Right atrium auricular region (tissue), 2 donors: Measurements from ENCODE around the gene RAD51B. TPM values are rescaled to one million over a fixed set of nuclear protein-coding genes. Genes with fewer than 3 reads are reported as not detected.

Experiments
- DNase-seq: peaks from one replicate; pipeline ENCODE4 v3.0.0-alpha.2; 2019; ENCODE audit warnings: low spot score
- H3K27ac ChIP-seq, 2 donors: fragments of 200-600 bp; sonication (generic); 1 replicate in 1 of 2; 2 replicates in 1 of 2; pipeline ENCODE4 v1.5.1; 2016 to 2019
- H3K27me3 ChIP-seq, 2 donors: fragments of 200-600 bp; sonication (generic); one replicate each; pipeline versions ENCODE4 v1.5.1 to v1.6.0; 2017 to 2019
- H3K36me3 ChIP-seq: fragments of 200-600 bp; sonication (generic); one replicate; pipeline ENCODE4 v1.5.1; 2016
- H3K4me1 ChIP-seq, 2 donors: fragments of 200-600 bp; sonication (generic); one replicate each; pipeline versions ENCODE4 v1.5.1 to v1.6.0; 2017 to 2019
- H3K4me3 ChIP-seq, 2 donors: fragments of 200-600 bp; sonication (generic); 1 replicate in 1 of 2; 2 replicates in 1 of 2; pipeline ENCODE4 v1.5.1; 2017 to 2019; ENCODE audit warnings: mild to moderate bottlenecking in 1 of 2, moderate library complexity in 1 of 2
- H3K9me3 ChIP-seq, 2 donors: fragments of 200-600 bp; sonication (generic); one replicate each; pipeline ENCODE4 v1.5.1; 2019
- total RNA-seq, 2 donors: library from RNA; depleted of rRNA; stranded (reverse); fragments of >200 nt; gene quantifications; one replicate each; pipeline ENCODE4 v1.1.0, GENCODE V29; 2016
- TF ChIP-seq, protein P1 (sequence below), 2 donors: fragments of 200-600 bp; sonication (generic); IDR thresholded peaks; one replicate each; pipeline ENCODE4 v1.5.1; 2019; ENCODE audit warnings: antibody characterized with exemption in 2 of 2

The RAD51B gene
- total RNA-seq, 2 donors from 2014 or later: 1.2 to 1.5 TPM

DNA sequence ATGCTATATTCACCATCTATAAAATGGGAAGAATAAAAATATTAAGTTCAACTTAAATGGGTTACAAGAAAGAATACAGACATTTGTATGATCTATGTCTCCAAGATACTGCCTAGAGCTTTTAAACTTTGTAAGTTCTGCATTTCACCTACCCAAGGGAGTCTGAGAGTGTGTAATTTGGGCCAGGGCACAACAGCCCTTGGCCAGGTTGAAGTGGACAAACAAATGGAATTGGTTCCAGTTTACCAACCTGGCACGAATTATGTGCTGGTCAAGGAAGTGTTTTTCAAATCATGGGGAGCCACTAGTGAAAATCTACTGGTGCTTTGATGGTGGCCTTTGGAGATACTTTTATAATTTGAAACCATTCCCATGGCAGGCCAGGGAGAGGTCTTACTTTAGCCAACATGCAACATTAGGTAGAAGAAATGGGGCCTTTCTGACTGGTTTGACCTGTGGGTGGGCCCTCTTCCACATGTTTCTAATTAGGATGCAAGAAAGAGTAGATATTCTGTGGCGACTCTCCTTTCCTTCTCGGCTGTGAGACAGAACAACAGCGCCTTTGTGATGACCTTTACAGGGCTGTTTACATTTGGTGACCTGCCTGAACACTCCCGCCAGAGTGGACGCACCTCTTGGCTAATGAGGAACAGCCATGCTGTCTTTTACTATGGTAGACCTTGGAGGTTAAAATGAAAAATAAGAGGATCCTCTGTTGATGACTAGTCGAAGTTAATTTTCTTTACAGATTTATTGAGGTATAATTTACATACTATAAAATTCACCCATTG, 496.7 kb downstream of the RAD51B start:
- Histone ChIP-seq H3K4me3 (no peak overlapping the region), H3K36me3 (no peaks in the 10 kb centered on the region), H3K27me3 (no peaks in the 10 kb centered on the region), H3K27ac (no peak overlapping the region), H3K4me1 (peaks cover 0 to 4% of the 10 kb centered on the region in 2 donors), H3K9me3 (no peaks in the 10 kb centered on the region)
- TF ChIP-seq, protein P1, sequence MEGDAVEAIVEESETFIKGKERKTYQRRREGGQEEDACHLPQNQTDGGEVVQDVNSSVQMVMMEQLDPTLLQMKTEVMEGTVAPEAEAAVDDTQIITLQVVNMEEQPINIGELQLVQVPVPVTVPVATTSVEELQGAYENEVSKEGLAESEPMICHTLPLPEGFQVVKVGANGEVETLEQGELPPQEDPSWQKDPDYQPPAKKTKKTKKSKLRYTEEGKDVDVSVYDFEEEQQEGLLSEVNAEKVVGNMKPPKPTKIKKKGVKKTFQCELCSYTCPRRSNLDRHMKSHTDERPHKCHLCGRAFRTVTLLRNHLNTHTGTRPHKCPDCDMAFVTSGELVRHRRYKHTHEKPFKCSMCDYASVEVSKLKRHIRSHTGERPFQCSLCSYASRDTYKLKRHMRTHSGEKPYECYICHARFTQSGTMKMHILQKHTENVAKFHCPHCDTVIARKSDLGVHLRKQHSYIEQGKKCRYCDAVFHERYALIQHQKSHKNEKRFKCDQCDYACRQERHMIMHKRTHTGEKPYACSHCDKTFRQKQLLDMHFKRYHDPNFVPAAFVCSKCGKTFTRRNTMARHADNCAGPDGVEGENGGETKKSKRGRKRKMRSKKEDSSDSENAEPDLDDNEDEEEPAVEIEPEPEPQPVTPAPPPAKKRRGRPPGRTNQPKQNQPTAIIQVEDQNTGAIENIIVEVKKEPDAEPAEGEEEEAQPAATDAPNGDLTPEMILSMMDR (IDR thresholded peaks at IDR 0.05): no peak
- DNase-seq: no peak

DNA sequence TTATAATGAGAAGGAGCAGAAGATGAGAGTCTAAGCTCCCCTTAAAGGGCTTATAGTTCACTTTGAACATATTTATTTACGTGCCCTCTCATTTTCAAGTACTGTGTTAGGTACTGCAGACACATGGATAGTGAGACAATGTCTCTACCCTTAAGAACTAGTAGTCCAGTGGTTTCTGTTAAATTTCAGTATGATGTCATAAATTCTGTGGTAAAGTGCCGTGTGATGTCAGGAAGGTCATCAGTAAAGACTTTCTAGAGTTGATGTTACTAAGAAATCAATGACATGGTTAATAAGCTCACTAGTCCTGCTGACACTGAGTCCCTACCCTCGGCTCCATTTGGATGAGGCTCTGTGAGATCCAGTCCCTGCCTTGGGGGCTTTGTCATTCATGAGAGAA, 497.7 kb downstream of the RAD51B start:
- peaks cover 0 to 4% of the 10 kb centered on the region in 2 donors for H3K4me1 ChIP-seq

DNA sequence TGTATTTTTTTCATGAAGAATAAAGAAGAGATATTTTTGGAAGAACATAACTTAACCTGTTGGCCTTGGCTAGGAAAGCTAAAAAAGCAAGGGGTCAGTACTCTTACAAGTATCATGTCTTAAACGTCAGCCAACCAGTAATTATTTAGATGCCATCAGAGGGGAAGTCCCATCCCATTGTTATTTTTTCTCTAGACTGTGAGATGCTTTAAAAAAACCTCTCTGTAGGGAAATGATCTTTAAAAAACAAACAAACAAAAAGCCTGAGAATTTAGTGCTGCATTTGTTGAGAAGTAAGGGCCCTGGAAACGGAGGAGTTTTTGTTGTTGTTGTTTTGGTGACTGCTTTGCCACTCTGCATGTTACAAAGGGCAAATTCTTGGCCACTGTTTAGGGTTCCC, 499.2 kb downstream of the RAD51B start:
- no peaks in the 10 kb centered on the region for H3K36me3 ChIP-seq
- peaks cover 0 to 4% of the 10 kb centered on the region in 2 donors for H3K4me1 ChIP-seq

More for the DNA sequence above, 497.7 kb downstream of the RAD51B start:
- H3K27me3 ChIP-seq: no peaks in the 10 kb centered on the region
- no peak for DNase-seq
- TF ChIP-seq, protein P1 (IDR thresholded peaks at IDR 0.05): no peak
- no peaks in the 10 kb centered on the region for H3K9me3 ChIP-seq
- H3K27ac ChIP-seq: no peak overlapping the region
- H3K36me3 ChIP-seq: no peaks in the 10 kb centered on the region
- H3K4me3 ChIP-seq: no peak overlapping the region

DNA sequence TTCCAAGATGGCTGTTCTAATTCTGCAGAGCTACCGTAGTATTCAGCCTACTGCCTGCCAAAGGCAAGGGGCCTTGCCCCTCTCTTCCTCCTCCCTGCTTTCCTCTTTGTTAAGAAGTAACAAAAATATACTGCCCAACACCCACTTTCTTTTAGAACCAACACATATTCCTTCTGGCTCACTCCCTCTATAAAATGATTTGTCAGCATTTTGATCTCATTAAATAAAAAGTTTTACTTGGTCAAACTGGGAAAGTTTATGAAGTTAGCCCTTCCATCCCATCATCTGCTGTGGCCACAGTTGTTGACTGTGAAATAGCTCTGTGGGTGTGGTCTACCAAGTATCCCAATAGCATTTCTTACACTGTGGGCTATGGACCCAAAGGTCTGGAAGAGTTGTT, 500.9 kb downstream of the RAD51B start:
- Histone ChIP-seq H3K9me3 (no peaks in the 10 kb centered on the region), H3K27ac (no peak overlapping the region), H3K4me3 (no peak overlapping the region), H3K4me1 (peaks cover 0 to 4% of the 10 kb centered on the region in 2 donors), H3K27me3 (no peaks in the 10 kb centered on the region), H3K36me3 (no peaks in the 10 kb centered on the region)
- TF ChIP-seq, protein P1 (IDR thresholded peaks at IDR 0.05): no peak
- DNase-seq: no peak

More for the DNA sequence above, 499.2 kb downstream of the RAD51B start:
- TF ChIP-seq, protein P1 (IDR thresholded peaks at IDR 0.05): no peak
- Histone ChIP-seq H3K9me3 (no peaks in the 10 kb centered on the region), H3K27ac (no peak overlapping the region), H3K4me3 (no peak overlapping the region), H3K27me3 (no peaks in the 10 kb centered on the region)
- no peak for DNase-seq

DNA sequence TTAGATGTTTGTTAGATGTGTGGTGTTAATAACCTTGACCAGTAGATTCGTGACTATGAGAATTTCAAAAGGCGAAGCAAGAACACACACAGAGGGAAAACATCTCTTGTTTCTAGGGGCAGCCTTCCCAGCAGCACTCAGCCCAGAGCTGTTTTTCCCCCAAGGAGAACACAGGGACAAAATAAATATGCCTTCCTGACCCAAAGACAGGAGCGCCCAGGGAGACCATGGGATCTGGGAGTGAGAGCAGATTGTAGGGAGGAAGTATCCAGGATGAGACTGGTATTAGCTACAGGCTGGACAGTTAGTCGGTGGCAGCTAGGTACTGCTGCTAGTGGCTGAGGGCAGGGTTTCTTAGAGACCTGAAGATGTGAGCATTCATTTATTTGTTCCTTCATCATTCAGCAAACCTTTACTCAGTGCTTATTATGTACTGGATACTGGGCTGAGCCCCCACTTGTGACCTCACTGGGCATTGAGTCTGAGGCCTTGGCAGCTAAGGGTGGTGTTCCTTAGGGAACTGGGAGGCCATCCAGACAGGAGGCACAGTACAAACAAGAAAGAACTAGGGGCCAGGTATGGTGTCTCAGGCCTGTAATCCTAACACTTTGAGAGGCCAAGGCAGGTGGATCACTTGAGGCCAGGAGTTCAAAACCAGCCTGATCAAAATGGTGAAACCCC, 503.5 kb downstream of the RAD51B start:
- Histone ChIP-seq H3K27ac (no peak overlapping the region), H3K9me3 (no peaks in the 10 kb centered on the region), H3K4me3 (no peak overlapping the region), H3K4me1 (peaks cover 0 to 9% of the 10 kb centered on the region in 2 donors), H3K36me3 (no peaks in the 10 kb centered on the region), H3K27me3 (no peaks in the 10 kb centered on the region)
- TF ChIP-seq, protein P1 (IDR thresholded peaks at IDR 0.05): no peak
- no peak for DNase-seq
